GM12891 (cell line): ENCODE measurements around the gene CCDC9B.

Experiments
- DNase-seq: peaks from one replicate; pipeline ENCODE4 v3.0.0; 2011; ENCODE audit warnings: low spot score; ENCODE audit not compliant: insufficient read length
- FAIRE-seq: peaks from 2 replicates; lab custom pipeline; 2011; peaks lifted over from hg19 to GRCh38; lab: Jason Lieb, UNC
- PAX5 ChIP-seq: IDR thresholded peaks from 2 replicates; pipeline ENCODE4 v1.6.1; 2011; ENCODE audit warnings: low read length, moderate library complexity, mild to moderate bottlenecking; ENCODE audit not compliant: insufficient read depth, severe bottlenecking
- POLR2A ChIP-seq: IDR thresholded peaks from 2 replicates; pipeline ENCODE4 v1.6.1; 2011; ENCODE audit warnings: low read depth, low read length, control low read depth
- POLR2AphosphoS5 ChIP-seq: IDR thresholded peaks from 2 replicates; pipeline ENCODE4 v1.6.1; 2011; ENCODE audit warnings: low read depth, low read length, control low read depth
- POU2F2 ChIP-seq: IDR thresholded peaks from 2 replicates; pipeline ENCODE4 v1.6.1; 2011; ENCODE audit warnings: low read depth, mild to moderate bottlenecking, control low read depth, low read length, moderate library complexity
- SPI1 ChIP-seq: IDR thresholded peaks from 2 replicates; pipeline ENCODE4 v1.6.1; 2011; ENCODE audit warnings: low read depth, low read length, control low read depth
- TAF1 ChIP-seq: IDR thresholded peaks from 2 replicates; pipeline ENCODE4 v1.6.1; 2011; ENCODE audit warnings: low read depth, low read length, control low read depth

Gene CCDC9B

GRCh38 chr15:40331026-40331425 is 9.7 kb downstream of the CCDC9B start:
- DNase-seq (no peak), FAIRE-seq (no peak)
- TF ChIP-seq POLR2AphosphoS5 (no peak), POU2F2 (no peak), TAF1 (no peak), SPI1 (no peak), PAX5 (no peak), POLR2A (no peak)

DNA sequence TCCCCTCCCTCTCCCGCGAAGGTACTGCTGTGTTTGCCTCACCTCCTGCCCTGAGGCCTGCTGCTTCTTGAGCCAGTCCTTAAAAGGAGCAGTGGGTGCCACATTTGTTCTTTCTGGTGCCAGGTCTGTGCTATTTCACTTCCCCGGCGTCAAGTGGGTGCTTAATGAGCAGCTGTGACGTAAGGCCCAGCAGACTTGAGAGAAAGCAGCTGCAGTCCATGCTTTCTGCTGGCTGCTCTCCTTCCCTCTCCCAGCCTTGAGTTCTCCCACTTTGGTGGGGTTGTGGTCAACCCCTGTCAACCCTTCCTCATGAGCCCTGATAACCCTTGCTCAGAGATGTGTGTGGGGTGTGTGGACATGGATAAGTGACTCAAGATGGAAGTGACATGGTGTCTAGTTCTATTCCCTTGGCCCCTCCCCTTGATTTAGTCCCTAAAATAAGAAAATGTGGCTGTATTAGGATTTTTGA is 10.3 kb downstream of the CCDC9B start:
- FAIRE-seq (no peak), DNase-seq (no peak)
- TF ChIP-seq POLR2AphosphoS5 (no peak), SPI1 (no peak), TAF1 (no peak), POU2F2 (no peak), POLR2A (no peak), PAX5 (no peak)

DNA sequence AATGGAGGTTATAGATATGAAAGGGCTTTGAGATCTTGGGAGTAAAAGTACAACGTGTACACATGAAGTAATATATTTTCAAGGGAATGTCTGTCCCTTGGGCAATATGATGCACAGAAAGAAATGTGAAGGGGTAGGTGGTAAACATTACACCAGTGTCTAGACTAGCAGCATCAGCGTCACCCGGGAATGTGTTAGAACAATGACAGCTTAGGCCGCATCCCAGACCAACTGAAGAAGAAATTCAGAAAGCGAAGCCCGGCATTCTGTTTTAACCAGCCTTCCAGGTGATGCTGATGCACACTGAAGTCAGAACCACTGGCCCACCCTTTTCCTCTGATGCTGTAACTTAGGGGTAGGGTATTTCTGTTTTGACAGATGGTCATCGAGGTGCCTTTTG is 10.9 kb downstream of the CCDC9B start:
- FAIRE-seq (no peak), DNase-seq (no peak)
- no peak for TF ChIP-seq PAX5
- no peak for TF ChIP-seq SPI1
- no peak for TF ChIP-seq POU2F2
- no peak for TF ChIP-seq POLR2A
- TF ChIP-seq TAF1 = no peak
- TF ChIP-seq POLR2AphosphoS5 = no peak

- FAIRE-seq = no peak
- no peak for TF ChIP-seq SPI1
- DNase-seq = no peak
Observed at GRCh38 chr15:40328751-40329150, 12.0 kb downstream of the CCDC9B start.

DNA sequence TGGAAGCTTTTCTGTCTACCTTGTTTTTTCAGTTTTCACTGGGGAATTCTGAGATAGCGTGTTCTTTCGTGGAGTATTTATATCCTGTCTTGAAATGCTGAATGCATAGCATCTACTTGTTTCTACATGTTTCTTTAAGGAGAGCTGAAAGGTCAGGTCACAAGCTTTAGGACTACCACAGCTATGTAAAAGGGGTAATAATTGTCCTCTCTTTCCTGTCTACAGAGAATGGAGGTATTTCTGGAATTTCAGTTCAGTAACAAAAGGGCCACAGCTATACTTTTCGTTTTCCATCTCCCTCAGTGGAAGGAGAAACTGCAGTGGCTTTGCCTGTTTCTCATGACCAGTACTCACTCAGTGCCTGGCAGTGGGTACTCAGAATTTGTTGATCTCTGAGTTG is 12.6 kb downstream of the CCDC9B start:
- TF ChIP-seq TAF1 = no peak

GRCh38 chr15:40327457-40327856 is 13.3 kb downstream of the CCDC9B start:
- DNase-seq (no peak), FAIRE-seq (no peak)
- TF ChIP-seq POLR2AphosphoS5 = no peak
- TF ChIP-seq POLR2A = no peak
- TF ChIP-seq PAX5 = no peak
- TF ChIP-seq SPI1 = no peak
- no peak for TF ChIP-seq POU2F2
- TF ChIP-seq TAF1 = no peak

More for the DNA sequence above, 12.6 kb downstream of the CCDC9B start:
- FAIRE-seq = no peak
- no peak for DNase-seq

GRCh38 chr15:40325700-40326099 is 15.0 kb downstream of the CCDC9B start:
- DNase-seq (no peak), FAIRE-seq (no peak)
- TF ChIP-seq SPI1 (peak; percentile 58), POLR2AphosphoS5 (no peak)

GRCh38 chr15:40325188-40325587 is 15.6 kb downstream of the CCDC9B start:
- FAIRE-seq (no peak), DNase-seq (no peak)
- TF ChIP-seq POU2F2 (no peak), TAF1 (no peak), SPI1 (no peak), POLR2AphosphoS5 (no peak), POLR2A (no peak), PAX5 (no peak)

DNA sequence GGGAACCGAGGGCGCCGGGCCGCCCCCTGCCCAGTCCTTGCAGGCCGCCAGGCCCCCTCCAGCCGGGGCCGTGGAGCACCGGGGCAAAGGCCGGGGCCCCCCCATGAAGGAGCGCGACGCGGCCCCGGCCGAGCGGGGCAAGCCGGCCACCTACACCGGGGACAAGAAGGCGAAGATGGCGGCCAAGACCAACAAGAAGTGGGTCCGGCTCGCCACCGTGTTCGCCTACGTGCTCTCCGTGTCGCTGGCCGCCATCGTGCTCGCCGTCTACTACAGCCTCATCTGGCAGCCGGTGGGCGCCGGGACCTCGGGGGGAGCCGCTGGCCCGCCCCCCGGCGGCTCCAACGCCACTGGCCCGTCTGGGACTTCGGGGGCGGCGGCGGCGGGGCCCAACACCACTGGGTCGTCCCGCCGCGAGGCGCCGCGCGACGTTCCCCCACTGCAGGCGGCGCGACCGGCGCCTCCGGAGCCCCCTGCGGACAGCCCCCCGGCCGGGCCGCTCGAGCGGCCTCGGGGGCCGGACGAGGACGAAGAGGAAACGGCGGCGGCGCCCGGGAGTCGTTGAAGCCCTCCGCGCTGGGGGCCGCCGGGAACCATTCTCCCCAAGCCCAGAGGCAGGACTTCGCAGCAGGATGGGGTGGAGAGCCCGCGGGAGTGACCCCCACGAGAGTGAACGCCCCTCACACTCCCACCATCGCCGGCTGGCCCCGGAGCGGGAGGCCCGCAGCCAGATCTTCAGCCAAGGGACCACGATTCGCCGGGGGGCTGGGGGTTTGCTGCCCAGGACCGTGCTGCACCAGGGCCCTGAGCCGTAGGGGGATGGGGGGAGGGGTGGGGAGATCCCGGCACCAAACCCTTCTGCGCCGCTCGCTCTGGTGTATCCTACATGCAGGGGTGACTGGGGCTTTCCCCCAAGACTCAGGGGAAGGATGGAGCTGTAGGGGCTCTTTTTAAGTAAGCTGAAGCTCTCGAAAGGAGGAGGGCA is 16.5 kb downstream of the CCDC9B start:
- DNase-seq (no peak), FAIRE-seq (no peak)
- TF ChIP-seq POLR2A (no peak), TAF1 (no peak), POLR2AphosphoS5 (no peak), SPI1 (no peak), POU2F2 (no peak), PAX5 (no peak)

DNA sequence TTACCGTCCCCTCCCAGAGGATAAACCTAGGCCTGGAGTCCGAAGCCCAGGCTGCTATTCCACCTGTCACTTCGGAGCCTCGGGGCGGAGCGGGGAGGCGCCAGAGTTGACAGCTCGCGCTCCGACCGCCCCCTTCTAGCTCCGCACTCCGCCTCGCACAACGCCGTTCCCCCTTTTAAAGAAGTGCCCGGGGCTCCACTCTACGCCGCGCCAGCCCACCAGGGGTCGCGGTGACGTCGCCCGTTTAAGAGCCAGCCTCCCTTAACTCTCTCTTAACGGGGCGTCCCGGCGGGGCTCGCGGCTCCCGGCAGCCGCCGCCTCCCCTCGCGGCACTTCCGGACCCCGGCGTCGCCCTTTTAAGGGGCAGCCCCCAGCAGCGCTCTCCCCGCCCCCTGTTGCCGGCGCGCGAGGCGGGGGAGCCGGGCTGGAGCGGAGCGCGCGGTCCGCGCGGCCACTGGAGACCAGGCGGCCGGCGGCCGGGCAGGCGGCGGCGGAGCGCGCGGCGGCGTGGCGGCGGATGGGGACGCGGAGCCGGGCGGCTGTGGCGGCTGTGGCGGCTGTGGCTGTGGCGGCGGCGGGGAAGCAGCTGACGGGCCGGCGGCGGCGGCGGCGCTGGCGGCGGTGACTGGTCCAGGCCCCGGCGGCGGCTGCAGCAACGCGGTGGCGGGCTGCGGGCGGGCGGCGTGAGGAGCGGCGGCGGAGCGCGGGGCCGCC is 17.3 kb downstream of the CCDC9B start, which contains the start of gene INAFM2:
Gene INAFM2 (plus strand): TSS at position 454 of the 714 bp plus-strand sequence. CDS start 364 bp downstream, outside the sequence.
- FAIRE-seq (peak; percentile 95), DNase-seq (peak; percentile 98)
- TF ChIP-seq PAX5 = no peak
- peak; percentile 18; the same call in 1 of the 2 replicates for TF ChIP-seq SPI1
- no peak for TF ChIP-seq TAF1
- no peak for TF ChIP-seq POLR2A

DNA sequence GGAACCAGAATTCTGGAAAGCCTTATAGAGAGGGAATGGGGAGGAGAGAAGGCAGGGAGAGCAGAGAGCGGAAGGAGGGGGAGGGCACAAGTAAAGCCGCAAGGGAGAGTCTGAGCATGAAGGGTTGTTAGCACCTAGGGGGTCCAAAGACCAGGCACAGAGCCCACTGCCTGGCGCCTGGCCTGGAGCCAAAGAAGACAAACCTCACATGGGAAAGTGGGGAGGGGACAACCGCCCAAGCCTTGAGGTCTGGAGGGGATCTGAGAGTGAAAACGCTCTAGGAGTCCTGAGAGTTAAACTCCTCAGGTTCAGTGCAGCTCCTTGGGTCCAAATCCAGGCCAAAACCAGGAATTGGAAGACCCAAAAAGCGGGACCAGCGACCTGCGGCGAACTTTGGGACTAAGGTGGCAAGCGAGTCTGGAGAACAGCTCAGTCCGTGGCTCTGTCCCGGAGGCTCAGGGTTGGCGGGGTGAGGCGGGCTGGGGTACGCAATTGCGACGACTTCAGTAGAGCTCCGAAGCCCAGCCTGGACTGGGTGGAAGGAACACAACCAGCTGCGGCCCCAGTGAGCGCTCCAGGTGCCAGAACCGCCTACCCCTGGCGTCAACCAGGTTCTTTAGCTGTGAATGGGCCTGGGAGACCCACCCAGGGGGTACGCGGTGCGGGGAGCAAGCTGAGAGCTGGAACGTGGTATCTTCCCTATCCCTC is 18.1 kb downstream of the CCDC9B start:
- DNase-seq (no peak), FAIRE-seq (no peak)
- no peak for TF ChIP-seq SPI1
- TF ChIP-seq POLR2AphosphoS5 = no peak
- TF ChIP-seq TAF1 = no peak
- no peak for TF ChIP-seq POU2F2
- TF ChIP-seq PAX5 = no peak
- TF ChIP-seq POLR2A = no peak
